ENCODE results near the gene SPCS1. TPM values are rescaled to one million over a fixed set of nuclear protein-coding genes. Genes with fewer than 3 reads are reported as not detected.

SPCS1 gene
- total and polyA plus RNA-seq, 4 donors = 57.2 to 119 (median 90.6) TPM

DNA sequence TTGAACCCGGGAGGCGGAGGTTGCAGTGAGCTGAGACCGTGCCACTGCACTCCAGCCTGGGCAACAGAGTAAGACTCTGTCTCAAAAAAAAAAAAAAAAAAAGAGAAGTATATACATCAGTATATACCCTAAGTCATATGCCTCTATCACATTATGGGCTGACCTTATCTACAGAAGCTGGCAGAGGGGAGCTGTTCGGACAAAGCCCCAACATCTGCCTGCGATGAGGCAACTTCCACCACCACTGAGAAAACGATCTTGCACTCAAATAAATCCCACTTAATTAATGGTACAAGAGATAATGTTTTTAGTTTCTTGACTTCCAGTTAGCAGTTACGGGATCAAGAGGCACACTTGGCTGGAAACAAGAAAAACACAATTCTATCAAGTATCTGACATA lies 2.6 kb upstream of the SPCS1 start:
- H3K4me3 ChIP-seq (ENCODE audit: low read length in 2 of 2) = no peak overlapping the region
- ATAC-seq (ENCODE audit: low FRiP score) (no peak), DNase-seq (no peak)
- no peaks in the 10 kb centered on the region for H3K27me3 ChIP-seq (ENCODE audit: control insufficient read depth in 1 of 2, insufficient read depth in 2 of 2, low read length in 1 of 2)
- intact Hi-C loops (cut with DNase I) = no loop called here
- WGBS, 2 donors = 89 to 90% methylated on average over 7 of the region's 7 CpGs
- peaks cover 0 to 3% of the 10 kb centered on the region in 2 donors for H3K4me1 ChIP-seq (ENCODE audit: control insufficient read depth in 1 of 2, insufficient read depth in 2 of 2, low read length in 2 of 2)
- H3K36me3 ChIP-seq (ENCODE audit: control insufficient read depth in 1 of 2, insufficient read depth in 2 of 2, low read length in 1 of 2) = no peaks in the 10 kb centered on the region
- H3K27ac ChIP-seq (ENCODE audit: low read depth in 1 of 2, low read length in 2 of 2) = no peak overlapping the region
- H3K9me3 ChIP-seq (ENCODE audit: control insufficient read depth, low read length) = no peaks in the 10 kb centered on the region

DNA sequence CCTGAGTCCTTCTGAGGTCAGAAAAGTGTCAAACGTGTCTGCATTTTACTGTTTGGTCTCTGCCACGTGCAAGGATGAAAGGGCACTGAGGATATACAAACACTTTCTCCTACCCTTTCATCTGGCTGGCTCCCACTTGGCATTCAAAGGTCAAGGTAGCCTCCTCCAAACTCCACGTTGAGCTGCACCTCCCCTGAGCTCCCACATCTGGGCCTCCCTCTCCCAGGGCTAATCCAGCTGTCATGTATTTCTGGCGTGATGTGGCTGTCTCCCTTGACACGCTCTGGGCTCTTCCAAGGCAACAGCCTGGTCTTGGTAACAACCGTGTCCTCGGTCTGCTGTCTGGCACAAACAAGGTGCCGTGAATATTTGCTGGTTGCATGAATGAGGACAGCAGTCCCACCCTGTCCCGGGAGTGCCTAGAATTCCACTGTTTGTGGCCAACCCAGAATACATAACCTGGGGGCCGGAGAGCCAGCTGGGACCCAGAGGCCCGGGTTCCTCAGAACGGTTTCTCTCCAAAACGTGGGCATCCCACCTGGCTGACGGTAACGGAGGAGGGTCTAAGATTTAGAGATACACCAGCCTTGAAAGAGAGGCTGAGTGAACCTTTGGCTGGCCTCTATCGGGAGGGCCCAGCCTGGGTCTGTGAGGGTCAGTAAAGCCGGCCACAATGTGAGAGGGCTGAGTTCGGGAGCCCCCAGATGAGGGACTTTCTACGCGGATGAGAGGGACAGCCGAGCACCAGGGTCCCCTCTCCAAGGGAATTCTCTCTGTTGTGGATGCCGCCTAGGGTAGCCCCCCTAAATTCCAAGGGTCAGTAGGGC lies 1.1 kb upstream of the SPCS1 start:
- peaks cover 0 to 3% of the 10 kb centered on the region in 2 donors for H3K4me1 ChIP-seq (ENCODE audit: control insufficient read depth in 1 of 2, insufficient read depth in 2 of 2, low read length in 2 of 2)
- ATAC-seq (ENCODE audit: low FRiP score) = peak; percentile 15
- no peak for DNase-seq
- intact Hi-C loops (cut with DNase I) = no loop called here
- H3K27me3 ChIP-seq (ENCODE audit: control insufficient read depth in 1 of 2, insufficient read depth in 2 of 2, low read length in 1 of 2) = no peaks in the 10 kb centered on the region
- 0% methylated on average over 22 of the region's 22 CpGs for WGBS, 2 donors
- peak overlapping the region; percentile 41 to 61 for H3K4me3 ChIP-seq (ENCODE audit: low read length in 2 of 2)
- H3K27ac ChIP-seq (ENCODE audit: low read depth in 1 of 2, low read length in 2 of 2) = peak overlapping the region; percentile 19 to 76
- H3K9me3 ChIP-seq (ENCODE audit: control insufficient read depth, low read length) = no peaks in the 10 kb centered on the region
- no peaks in the 10 kb centered on the region for H3K36me3 ChIP-seq (ENCODE audit: control insufficient read depth in 1 of 2, insufficient read depth in 2 of 2, low read length in 1 of 2)

GRCh38 chr3:52705438-52705687 lies 543 bp upstream of the SPCS1 start:
- no peak for ATAC-seq (ENCODE audit: low FRiP score)
- Histone ChIP-seq H3K9me3 (ENCODE audit: control insufficient read depth, low read length) (no peaks in the 10 kb centered on the region), H3K27ac (ENCODE audit: low read depth in 1 of 2, low read length in 2 of 2) (peak overlapping the region; percentile 19 to 76), H3K36me3 (ENCODE audit: control insufficient read depth in 1 of 2, insufficient read depth in 2 of 2, low read length in 1 of 2) (no peaks in the 10 kb centered on the region), H3K27me3 (ENCODE audit: control insufficient read depth in 1 of 2, insufficient read depth in 2 of 2, low read length in 1 of 2) (no peaks in the 10 kb centered on the region), H3K4me1 (ENCODE audit: control insufficient read depth in 1 of 2, insufficient read depth in 2 of 2, low read length in 2 of 2) (peaks cover 0 to 3% of the 10 kb centered on the region in 2 donors), H3K4me3 (ENCODE audit: low read length in 2 of 2) (peak overlapping the region; percentile 41 to 61)
- DNase-seq = no peak
- intact Hi-C loops (cut with DNase I) = no loop called here
- 0 to 1% methylated on average over 25 of the region's 25 CpGs for WGBS, 2 donors

- H3K4me1 ChIP-seq (ENCODE audit: control insufficient read depth in 1 of 2, insufficient read depth in 2 of 2, low read length in 2 of 2) = peaks cover 0 to 3% of the 10 kb centered on the region in 2 donors
- intact Hi-C loops (cut with DNase I) = no loop called here
Measured at GRCh38 chr3:52707585-52707984, 1.7 kb downstream of the SPCS1 start.

DNA sequence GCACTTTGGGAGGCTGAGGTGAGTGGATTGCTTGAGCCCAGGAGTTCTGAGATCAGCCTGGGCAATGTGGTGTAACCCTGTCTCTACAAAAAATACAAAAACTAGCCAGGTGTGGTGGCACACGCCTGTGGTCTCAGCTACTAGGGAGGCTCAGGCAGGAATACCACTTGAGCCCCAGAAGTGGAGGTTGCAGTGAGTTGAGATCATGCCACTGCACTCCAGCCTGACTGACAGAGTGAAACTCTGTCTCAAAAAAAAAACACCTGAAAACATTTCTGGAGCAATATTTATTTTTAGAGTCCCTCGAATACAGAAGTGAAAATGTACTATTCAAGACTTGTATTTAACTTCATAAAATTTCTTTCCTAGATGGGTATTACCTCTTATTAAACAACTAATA lies 4.6 kb downstream of the SPCS1 start:
- Histone ChIP-seq H3K36me3 (ENCODE audit: control insufficient read depth in 1 of 2, insufficient read depth in 2 of 2, low read length in 1 of 2) (no peaks in the 10 kb centered on the region), H3K27ac (ENCODE audit: low read depth in 1 of 2, low read length in 2 of 2) (no peak overlapping the region), H3K9me3 (ENCODE audit: control insufficient read depth, low read length) (no peaks in the 10 kb centered on the region), H3K4me1 (ENCODE audit: control insufficient read depth in 1 of 2, insufficient read depth in 2 of 2, low read length in 2 of 2) (peaks cover 0 to 3% of the 10 kb centered on the region in 2 donors), H3K27me3 (ENCODE audit: control insufficient read depth in 1 of 2, insufficient read depth in 2 of 2, low read length in 1 of 2) (no peaks in the 10 kb centered on the region), H3K4me3 (ENCODE audit: low read length in 2 of 2) (no peak overlapping the region)
- ATAC-seq (ENCODE audit: low FRiP score) = no peak
- WGBS, 2 donors = 54 to 55% methylated on average over 2 of the region's 2 CpGs
- DNase-seq = no peak
- intact Hi-C loops (cut with DNase I) = no loop called here

More at GRCh38 chr3:52707585-52707984, 1.7 kb downstream of the SPCS1 start:
- ATAC-seq (ENCODE audit: low FRiP score) = no peak
- 83 to 86% methylated on average over 4 of the region's 4 CpGs for WGBS, 2 donors
- Histone ChIP-seq H3K4me3 (ENCODE audit: low read length in 2 of 2) (peak overlapping the region in 1 of 2 donors; percentile 41), H3K9me3 (ENCODE audit: control insufficient read depth, low read length) (no peaks in the 10 kb centered on the region), H3K27me3 (ENCODE audit: control insufficient read depth in 1 of 2, insufficient read depth in 2 of 2, low read length in 1 of 2) (no peaks in the 10 kb centered on the region), H3K36me3 (ENCODE audit: control insufficient read depth in 1 of 2, insufficient read depth in 2 of 2, low read length in 1 of 2) (no peaks in the 10 kb centered on the region), H3K27ac (ENCODE audit: low read depth in 1 of 2, low read length in 2 of 2) (no peak overlapping the region)
- no peak for DNase-seq

- no peaks in the 10 kb centered on the region for H3K4me1 ChIP-seq (ENCODE audit: control insufficient read depth in 1 of 2, insufficient read depth in 2 of 2, low read length in 2 of 2)
- intact Hi-C loops (cut with DNase I) = no loop called here
- no peaks in the 10 kb centered on the region for H3K9me3 ChIP-seq (ENCODE audit: control insufficient read depth, low read length)
- no peaks in the 10 kb centered on the region for H3K27me3 ChIP-seq (ENCODE audit: control insufficient read depth in 1 of 2, insufficient read depth in 2 of 2, low read length in 1 of 2)
- 91 to 92% methylated on average over 17 of the region's 17 CpGs for WGBS, 2 donors
- H3K27ac ChIP-seq (ENCODE audit: low read depth in 1 of 2, low read length in 2 of 2) = no peak overlapping the region
- DNase-seq (no peak), ATAC-seq (ENCODE audit: low FRiP score) (no peak)
- H3K36me3 ChIP-seq (ENCODE audit: control insufficient read depth in 1 of 2, insufficient read depth in 2 of 2, low read length in 1 of 2) = no peaks in the 10 kb centered on the region
- H3K4me3 ChIP-seq (ENCODE audit: low read length in 2 of 2) = no peak overlapping the region
Measured at GRCh38 chr3:52712291-52713212, 6.6 kb downstream of the SPCS1 start.

GRCh38 chr3:52714335-52715302 lies 8.7 kb downstream of the SPCS1 start:
- 40 to 45% methylated on average over 28 to 39 of the region's 39 CpGs for WGBS, 2 donors
- H3K4me1 ChIP-seq (ENCODE audit: control insufficient read depth in 1 of 2, insufficient read depth in 2 of 2, low read length in 2 of 2) = no peaks in the 10 kb centered on the region
- H3K27me3 ChIP-seq (ENCODE audit: control insufficient read depth in 1 of 2, insufficient read depth in 2 of 2, low read length in 1 of 2) = no peaks in the 10 kb centered on the region
- H3K4me3 ChIP-seq (ENCODE audit: low read length in 2 of 2) = no peak overlapping the region
- no peaks in the 10 kb centered on the region for H3K9me3 ChIP-seq (ENCODE audit: control insufficient read depth, low read length)
- H3K36me3 ChIP-seq (ENCODE audit: control insufficient read depth in 1 of 2, insufficient read depth in 2 of 2, low read length in 1 of 2) = no peaks in the 10 kb centered on the region
- intact Hi-C loops (cut with DNase I) = no loop called here
- H3K27ac ChIP-seq (ENCODE audit: low read depth in 1 of 2, low read length in 2 of 2) = no peak overlapping the region
- peak; percentile 52 for ATAC-seq (ENCODE audit: low FRiP score)
- DNase-seq = no peak

GRCh38 chr3:52715714-52716305 lies 9.9 kb downstream of the SPCS1 start:
- no peak for DNase-seq
- Histone ChIP-seq H3K27me3 (ENCODE audit: control insufficient read depth in 1 of 2, insufficient read depth in 2 of 2, low read length in 1 of 2) (no peaks in the 10 kb centered on the region), H3K36me3 (ENCODE audit: control insufficient read depth in 1 of 2, insufficient read depth in 2 of 2, low read length in 1 of 2) (no peaks in the 10 kb centered on the region), H3K27ac (ENCODE audit: low read depth in 1 of 2, low read length in 2 of 2) (no peak overlapping the region), H3K4me3 (ENCODE audit: low read length in 2 of 2) (no peak overlapping the region), H3K4me1 (ENCODE audit: control insufficient read depth in 1 of 2, insufficient read depth in 2 of 2, low read length in 2 of 2) (no peaks in the 10 kb centered on the region), H3K9me3 (ENCODE audit: control insufficient read depth, low read length) (no peaks in the 10 kb centered on the region)
- 90 to 92% methylated on average over 11 of the region's 11 CpGs for WGBS, 2 donors
- intact Hi-C loops (cut with DNase I) = no loop called here
- ATAC-seq (ENCODE audit: low FRiP score) = no peak
